GM12878 (cell line): ENCODE data around the gene MEDAG. TPM values are rescaled to one million over a fixed set of nuclear protein-coding genes. Genes with fewer than 3 reads are reported as not detected.

Experiments used
- E2F8 ChIP-seq: fragments of 450-650 bp; IDR thresholded peaks from 2 replicates; pipeline ENCODE4 v1.6.1; 2018; ENCODE audit warnings: mild to moderate bottlenecking, low read depth, moderate library complexity; ENCODE audit not compliant: partially characterized antibody
- JUND ChIP-seq: IDR thresholded peaks from 2 replicates; pipeline ENCODE4 v1.6.1; 2012; ENCODE audit warnings: low read depth, mild to moderate bottlenecking, low read length, improper control_type of control experiment, moderate library complexity
- PML ChIP-seq: IDR thresholded peaks from 2 replicates; pipeline ENCODE4 v1.6.1; 2012; ENCODE audit warnings: low read length, inconsistent platforms
- REST ChIP-seq: IDR thresholded peaks from 2 replicates; pipeline ENCODE4 v1.6.1; 2012; ENCODE audit warnings: mild to moderate bottlenecking, low read depth, low read length
- ZSCAN29 ChIP-seq: fragments of 450-650 bp; IDR thresholded peaks from 2 replicates; pipeline ENCODE4 v1.6.1; 2017; ENCODE audit warnings: mild to moderate bottlenecking, moderate library complexity
- polyA plus RNA-seq, 11 experiments: library from polyadenylated mRNA; depleted of rRNA in 4 of 11; unstranded in 6 of 11; stranded (reverse) in 5 of 11; fragments of >200 nt; fragmentation: Nextera tagmentation in 4 of 11; fragmentation: Illumina TruSeq in 1 of 11; extraction: Ambion mirVana in 4 of 11; extraction: Trizol in 1 of 11; gene quantifications; 1 replicate in 1 of 11; 2 replicates in 10 of 11; pipeline versions ENCODE4 v1.2.1 to v1.2.3, GENCODE V29; 2011 to 2016; ENCODE audit warnings: inconsistent platforms in 2 of 11, missing spikeins in 2 of 11, low read depth in 1 of 11
- total RNA-seq, 4 experiments: library from RNA; depleted of rRNA in 3 of 4; stranded (reverse); fragments of >200 nt in 3 of 4; fragmentation: Illumina TruSeq in 1 of 4; extraction: Trizol in 1 of 4; gene quantifications; 2 replicates each; pipeline versions ENCODE4 v1.2.1 to v1.2.3, GENCODE V29; 2013 to 2021

Gene MEDAG
- total and polyA plus RNA-seq, 10 of the 15 experiments (the other 5 are each of a cell fraction or from before 2014, with no cell fraction given), result 0.03 TPM; not detected in 9

GRCh38 chr13:30872276-30872594, 33.8 kb upstream of the MEDAG start (continued):
- TF ChIP-seq REST, result no peak
- TF ChIP-seq ZSCAN29, result no peak
- no peak for TF ChIP-seq PML
- TF ChIP-seq E2F8, result no peak
- no peak for TF ChIP-seq JUND
